ENCODE results near the gene MVB12B. TPM values are rescaled to one million over a fixed set of nuclear protein-coding genes. Genes with fewer than 3 reads are reported as not detected.

The MVB12B gene
- total RNA-seq, 1 donor from 2014 or later, result 28.5 TPM

DNA sequence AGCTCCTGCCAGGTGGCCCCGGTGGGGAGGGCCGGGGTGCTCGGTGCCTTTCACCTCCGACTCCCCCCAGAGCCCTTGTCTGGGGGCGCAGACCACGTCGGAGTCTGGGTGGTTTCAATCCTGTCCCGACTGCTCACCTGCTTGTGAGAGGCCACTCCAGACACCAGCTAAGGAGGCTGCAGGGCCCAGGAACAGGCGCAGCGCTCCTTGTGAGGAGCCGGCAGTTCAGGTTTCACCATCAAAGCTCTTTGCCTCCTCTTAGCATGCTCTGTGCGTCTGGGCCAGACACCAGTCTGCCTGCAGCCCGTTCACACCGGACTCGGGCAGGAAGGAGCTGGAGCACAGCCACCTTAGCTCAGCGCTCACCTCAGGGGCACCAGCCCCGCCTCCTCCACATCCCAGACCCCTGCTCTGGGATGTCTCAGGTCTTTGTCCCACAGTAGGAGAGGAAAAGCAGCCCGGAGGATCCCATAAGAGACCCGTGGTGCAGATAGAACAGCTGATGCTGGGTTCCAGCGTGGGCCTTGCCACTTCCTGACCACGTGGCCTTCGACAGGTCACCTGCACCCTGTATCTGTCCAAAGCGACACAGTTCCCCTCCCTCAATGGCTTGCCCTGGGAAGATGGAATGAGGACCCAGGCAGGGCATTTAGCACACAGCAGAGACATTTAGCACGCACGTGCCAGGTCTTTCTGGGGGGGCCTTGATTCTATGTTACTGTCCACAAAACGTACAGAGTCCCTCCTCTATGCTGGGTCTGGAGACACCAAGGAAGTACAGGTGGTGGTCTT, 180.9 kb downstream of the MVB12B start:
- DNase-seq (ENCODE audit: low spot score in 2 of 2) (no peak), FAIRE-seq (no peak)

DNA sequence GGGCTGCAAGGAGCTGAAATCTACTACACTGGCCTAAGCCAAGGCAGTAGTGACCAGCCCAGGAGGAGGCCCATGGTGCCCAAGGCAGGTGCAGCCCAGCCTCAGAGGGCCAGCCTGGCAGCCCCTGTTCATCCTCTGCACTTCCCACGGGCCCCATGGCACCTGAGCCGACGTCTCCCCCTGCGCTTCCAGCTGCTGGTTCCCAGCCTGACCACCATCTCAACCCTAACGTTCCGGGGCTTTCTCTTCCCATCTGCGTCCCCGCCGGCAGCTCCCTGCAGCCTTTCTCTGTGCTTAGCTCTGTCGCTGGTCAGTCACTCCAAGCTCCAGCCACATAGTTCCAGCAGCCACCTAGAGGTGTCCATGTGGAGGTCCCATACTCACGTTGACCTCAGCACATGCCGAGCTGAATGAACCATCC, 181.6 kb downstream of the MVB12B start:
- FAIRE-seq, result no peak
- no peak for DNase-seq (ENCODE audit: low spot score in 2 of 2)

DNA sequence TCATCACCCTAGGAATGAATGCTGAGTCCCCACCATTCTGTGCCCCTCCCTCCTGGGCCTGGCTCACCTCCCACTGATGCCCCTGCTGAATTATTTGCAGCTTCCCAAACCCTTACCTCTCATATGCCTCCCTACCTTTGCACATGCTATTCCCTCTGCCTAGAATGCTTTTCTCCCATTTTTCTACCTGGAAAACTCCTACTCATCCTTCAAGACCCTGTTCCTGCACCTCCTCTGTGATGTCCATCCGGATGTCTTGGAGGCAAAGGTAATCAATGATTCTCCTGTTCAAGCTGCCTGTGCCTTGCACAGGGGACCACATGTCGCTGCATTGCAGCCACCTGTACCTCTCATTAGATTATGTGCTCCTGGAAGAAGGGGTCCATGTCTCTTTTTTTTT, 182.3 kb downstream of the MVB12B start:
- FAIRE-seq (no peak), DNase-seq (ENCODE audit: low spot score in 2 of 2) (no peak)

DNA sequence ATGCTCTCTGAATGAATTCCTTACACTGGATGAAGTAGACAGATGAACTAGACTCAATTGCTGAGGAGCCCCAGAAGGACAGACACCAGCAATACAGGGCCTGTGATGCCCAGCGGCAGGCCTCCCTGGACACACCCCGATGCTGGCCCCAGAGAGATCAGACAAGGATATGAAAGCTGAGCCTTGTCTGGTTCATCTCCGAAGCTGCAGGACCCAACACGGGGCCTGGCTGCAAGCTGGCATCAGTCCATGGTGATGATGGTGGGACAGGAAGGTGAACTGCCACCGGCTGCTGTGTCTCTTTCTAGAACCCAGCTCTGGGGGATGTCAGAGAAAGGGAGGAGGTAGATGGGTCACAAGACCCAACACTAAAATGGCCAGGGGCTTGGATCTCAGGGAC, 183.1 kb downstream of the MVB12B start:
- DNase-seq (ENCODE audit: low spot score in 2 of 2), result no peak
- FAIRE-seq, result no peak

DNA sequence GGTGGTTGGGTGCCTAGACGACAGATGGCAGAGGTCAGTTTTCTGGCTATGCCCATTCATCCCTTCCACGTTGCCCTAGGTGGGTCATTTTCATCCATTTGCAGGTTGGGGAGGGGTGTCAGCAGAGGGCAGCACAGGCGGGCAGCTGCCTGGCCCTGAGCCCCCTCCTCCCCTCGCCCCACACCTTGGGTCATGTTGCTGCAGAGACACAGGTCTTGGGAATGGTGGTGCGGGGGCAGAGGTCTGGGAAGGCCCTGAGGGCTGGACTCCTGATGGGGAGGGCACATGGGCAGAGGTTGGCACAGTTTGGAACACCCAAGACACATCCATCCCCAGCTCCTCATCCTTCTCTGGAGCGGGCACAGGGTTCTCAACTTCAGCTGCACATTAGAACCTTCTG, 183.9 kb downstream of the MVB12B start:
- FAIRE-seq (no peak), DNase-seq (ENCODE audit: low spot score in 2 of 2) (no peak)

DNA sequence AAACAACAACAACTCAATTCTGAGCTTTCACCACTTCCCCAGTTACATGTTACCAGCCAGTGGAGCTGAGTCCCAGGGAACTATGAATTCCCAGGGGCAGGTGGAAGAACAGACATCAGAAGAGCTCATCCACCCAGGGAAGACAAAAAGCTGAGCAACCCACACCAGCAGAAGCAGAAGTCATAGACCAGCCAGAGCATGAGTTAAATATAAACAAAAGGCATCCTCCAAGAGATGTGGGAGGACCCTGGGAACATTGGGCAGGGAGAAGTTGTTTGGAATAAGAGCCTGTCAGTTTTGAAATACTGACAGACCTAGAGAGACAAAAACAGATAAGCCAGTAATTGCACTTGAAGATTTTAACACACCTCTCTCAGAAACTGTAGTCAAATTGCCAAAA, 184.8 kb downstream of the MVB12B start:
- DNase-seq (ENCODE audit: low spot score in 2 of 2) (no peak), FAIRE-seq (no peak)

DNA sequence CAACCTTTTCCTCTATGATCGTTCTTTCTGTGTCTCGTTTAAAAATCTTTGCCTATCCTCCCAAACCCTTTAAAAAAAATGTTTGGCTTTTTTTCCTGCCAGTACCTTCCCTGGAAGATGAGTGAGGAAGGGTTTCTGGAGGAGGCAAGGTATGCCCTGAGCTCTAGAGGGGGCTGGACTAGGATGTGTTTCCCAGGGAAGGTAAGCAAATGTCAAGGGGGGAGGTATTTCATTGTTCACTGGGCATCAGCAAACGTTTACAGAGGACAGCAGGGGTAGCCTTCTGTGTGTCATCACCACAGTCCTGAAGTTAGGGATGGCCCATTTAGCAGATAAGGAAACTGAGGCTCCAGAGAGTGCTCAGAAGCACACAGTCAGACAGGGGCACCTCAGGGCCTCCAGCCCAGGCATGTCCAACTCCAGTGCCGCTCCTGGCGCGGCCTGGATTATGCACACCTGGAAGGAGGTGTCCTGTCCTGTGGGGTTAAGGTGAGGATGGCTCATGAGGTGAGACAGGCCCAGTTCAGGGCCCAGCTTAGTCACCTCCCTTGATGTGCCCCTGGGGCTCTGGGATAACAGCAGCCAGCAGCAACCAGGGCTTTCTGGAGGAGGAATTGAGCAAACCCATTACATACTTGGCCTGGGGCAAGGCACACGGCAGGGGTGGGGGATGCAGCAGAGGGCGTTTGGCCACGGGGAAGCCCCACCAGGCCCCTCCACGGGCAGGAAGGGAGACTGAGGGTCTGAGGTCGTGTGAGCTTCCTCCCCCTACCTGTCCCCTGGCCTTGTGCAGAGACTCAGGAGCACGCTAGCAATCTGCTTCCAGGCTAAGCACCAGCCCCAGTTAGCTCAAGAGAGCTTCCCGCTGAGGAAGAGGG, 186.8 kb downstream of the MVB12B start:
- FAIRE-seq, result no peak
- no peak for DNase-seq (ENCODE audit: low spot score in 2 of 2)

DNA sequence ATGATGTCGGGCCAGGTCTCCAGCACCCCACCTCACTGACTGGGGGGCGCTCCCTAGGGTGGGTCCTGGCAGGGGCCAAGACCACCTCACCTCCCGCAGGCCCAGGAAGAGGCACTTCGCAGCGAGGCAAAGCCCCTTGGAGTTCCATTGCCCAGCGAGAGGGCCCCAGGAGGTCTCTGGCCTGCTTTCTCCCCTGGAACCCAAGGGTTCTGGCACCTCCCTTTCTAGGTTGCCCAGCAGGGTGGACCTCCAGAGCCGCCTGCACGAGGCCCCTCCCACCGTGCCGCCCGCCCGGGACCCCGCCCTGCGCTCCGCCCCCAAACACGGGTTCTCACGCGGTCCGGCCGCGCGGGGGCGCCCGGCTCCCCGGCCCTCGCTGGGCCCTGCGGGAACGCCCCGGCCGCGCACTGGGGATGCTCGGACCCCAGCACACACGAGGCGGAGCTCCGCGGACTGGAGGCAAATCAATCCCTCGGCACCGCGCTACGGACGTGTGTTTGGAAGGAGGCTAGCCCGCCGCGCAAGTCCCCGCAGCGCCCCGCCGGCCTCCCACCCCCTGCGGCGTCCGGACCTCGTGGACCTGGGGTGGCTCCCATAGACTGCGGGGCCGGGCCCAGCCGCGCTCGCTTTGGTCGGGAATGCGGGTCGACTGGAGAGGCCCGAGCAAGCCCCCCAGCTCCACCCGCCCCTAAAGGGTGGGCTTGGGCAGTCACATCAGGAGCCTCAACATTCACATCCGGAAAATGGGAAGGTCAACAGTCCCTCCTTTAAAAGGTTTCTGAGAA, 187.6 kb downstream of the MVB12B start:
- DNase-seq (ENCODE audit: low spot score in 2 of 2) (peak; percentile 78 to 86), FAIRE-seq (no peak)

DNA sequence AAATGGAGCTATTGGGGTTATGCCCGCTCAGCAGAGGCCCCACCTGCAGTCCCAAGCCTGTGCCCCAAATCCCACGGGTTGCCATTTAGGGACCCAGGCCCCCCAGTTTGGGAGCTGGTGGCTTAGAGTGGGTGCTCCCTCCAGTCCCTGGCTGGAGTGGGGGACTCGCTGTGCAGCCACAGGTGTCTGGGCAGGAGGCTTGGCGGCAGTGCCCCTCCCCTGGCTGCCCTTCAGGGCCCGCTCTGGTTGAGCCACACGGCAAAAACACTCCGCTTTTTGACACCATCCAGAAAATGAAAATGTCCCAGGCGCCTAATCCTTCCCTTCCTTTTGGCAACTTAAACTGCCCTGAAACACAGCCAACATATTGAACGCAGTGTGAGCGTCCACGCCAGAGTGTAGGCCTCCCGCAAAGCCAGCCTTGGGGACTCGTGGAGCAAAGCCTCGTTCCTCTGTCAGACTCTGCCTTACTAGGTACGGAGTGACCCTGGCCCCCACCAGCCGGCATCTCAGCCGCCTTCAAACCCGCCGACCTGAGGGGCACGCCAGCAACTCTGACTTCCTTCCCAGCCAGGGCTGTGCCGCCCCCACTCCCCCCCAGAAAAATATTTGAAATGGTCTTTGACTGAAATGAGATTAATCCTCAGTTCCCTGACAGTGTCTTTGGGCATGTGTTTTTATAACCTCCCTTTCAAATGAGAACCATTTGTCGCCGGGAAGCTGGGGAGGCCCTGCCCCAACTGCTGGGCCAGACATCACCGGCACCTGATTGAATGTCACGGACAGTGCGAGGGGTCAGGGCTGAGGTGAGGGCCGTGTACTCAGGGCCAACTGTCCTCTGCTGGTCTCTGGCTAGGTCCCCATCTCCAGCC, 188.6 kb downstream of the MVB12B start:
- no peak for FAIRE-seq
- no peak for DNase-seq (ENCODE audit: low spot score in 2 of 2)

DNA sequence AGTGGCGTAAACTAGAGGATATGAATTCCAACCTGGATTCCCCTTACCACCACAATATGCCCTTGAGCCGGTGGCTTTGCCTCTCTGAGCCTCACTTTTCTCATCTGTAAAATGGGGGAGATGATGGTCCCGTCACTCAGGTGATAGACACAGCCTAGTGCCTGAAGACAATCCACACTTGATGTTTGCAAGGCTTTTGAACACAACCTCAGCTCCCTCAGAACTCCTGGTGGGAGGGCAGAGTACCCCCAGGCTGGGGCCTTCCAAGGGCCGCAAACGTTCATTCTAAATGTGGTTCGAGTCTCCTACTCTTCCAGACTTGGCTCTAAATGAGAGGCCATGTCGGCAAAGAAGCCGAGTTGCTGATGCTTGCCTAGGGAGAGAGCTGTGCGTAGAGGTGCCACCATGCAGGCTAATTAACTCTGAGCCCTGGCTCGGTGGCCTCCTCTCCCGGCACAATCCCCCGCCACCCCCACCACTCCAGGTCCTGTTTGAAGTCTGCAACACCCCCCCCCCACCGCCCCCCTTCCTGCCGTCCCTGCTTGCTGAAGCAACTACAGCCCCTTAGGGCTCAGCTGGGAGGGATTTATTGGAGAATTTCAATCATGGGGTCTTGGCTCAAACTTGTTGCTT, 189.4 kb downstream of the MVB12B start:
- DNase-seq (ENCODE audit: low spot score in 2 of 2) (no peak), FAIRE-seq (no peak)

DNA sequence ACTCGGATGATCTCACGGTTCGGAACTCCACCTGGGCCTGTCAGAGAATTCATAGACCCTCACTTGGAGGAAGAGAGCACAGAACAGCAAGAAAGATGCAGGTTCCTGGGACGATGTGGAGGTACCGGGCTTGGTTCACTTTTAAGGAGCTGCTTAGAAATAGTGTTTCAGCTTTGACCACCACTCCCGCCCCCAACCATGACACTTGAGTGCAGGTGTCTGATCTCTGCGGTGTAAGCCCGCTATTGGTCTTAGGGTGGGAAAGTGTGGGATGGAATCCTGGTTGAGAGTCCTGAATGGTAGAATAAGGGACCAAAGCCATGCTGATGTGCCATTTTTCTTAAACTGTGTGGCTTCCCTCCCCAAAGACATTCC, 189.9 kb downstream of the MVB12B start:
- DNase-seq (ENCODE audit: low spot score in 2 of 2) (no peak), FAIRE-seq (no peak)

DNA sequence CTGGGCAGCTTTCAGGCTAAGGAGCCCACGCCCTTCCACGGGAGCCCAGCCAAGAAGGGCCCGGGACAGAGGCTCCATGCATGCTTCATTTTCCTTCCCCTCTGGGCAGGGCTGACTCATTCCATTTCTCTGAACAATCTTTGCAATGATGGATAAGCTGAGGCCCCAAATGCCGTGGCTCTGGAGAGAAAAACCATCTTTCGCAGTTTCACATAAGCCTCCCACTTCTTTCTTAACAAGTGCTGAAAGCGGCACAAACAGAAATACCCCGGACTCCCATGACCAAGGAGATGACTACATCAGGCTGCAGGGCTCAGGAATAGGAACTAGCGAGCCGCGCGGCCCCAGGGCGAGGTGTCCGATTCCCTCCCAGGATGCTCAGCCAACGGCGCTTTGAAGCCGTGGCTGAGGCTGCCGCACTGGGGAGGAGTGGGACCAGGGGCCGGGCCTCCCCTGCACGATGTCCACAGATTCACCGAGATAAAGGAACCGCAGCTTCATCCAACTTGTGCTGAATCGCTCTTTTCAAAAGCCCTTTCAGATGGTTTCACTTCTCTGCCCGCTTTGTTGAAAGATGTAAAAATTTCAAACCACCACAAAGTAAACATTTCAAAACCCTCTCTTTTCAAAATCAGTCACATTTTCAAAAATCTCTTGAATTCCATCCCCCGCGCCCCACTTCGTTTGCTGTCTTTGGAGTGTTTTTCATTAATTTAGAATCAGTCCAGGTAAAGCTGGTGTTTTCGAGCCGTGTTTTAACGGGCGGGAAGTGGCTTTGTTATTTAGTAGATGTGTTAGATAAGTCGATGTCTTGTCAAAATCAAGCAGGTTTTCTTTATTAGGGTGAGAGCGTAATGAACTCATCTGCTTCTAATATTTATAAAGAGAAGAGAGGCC, 190.6 kb downstream of the MVB12B start:
- DNase-seq (ENCODE audit: low spot score in 2 of 2) (peak in 1 of 2 donors; percentile 65), FAIRE-seq (no peak)

DNA sequence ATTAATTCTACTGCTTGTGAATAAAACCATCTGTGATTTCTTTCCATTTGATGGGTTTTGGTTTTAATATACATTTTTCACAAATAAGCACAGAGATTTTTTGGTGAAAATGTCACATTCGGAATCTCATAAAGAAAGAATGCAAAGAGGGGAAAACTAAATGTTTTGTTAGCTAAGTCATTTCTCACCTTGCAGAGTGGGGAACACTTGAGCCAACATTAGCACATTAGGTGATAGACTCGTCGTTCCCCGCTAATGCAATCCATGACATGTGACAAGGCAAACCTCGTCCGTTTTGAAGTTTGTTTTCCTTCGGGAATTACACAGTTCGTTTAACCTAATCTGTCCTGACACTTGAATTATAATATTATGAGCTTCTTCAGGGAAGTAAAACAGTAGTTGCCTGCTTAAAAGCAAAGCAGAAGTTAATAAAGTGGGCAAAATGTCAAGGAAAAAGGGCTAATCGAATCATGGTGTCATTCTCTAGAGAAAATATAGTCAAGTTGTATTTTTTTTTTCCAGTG, 191.3 kb downstream of the MVB12B start:
- DNase-seq (ENCODE audit: low spot score in 2 of 2) (no peak), FAIRE-seq (no peak)

DNA sequence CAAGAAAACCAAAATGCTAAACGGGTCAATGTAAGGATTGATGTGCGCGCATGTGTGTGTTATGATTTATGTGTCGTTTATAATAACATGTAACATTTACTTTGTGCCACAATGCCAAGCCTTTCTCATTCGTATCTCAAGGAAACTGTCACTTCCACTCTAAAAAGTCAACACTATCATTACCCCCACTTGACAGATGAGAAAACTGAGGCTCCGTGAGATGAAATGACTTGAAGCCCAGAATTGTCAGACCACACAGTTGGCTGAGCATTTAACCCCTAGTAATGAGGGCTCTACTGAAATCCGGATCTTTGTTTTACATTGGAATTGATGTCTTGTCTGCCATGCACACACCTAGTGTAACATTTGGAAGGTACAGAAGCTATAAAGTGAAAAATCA, 192.1 kb downstream of the MVB12B start:
- no peak for FAIRE-seq
- DNase-seq (ENCODE audit: low spot score in 2 of 2), result no peak

DNA sequence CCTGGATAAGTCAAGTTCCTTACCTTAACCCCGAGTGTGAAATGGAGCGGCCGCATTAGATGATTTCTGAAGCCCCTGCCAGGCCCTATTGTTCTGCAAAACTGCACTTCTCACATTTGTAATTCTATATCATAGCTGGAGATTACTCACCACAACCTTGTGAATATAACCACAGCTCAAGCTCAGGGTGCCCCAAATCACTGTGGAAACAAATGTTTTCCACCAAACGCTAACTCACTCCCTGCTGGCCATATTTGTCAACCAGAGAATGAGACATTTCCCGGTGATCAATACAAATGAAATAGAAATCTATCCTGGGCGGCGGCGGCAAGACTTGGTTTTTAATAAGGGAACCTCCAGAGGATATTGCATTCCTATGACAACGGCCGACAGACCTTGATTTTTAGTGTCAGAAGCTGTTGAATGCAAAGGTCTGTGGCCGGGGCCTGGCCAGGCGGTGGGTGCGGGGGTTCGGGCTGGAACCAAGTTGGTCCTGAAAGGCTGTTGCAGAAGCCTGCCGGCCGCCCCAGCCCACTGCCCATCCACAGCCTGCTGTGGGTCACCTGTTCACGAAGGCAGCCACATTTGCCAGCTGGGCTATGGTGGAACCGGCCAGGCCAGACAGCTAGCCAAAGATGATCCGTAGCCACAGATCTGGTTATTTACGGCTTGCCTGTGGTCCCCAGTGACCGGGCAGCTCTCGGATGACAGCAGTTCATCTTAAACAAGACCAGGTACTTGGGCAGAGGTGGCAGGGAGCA, 193.2 kb downstream of the MVB12B start:
- FAIRE-seq, result no peak
- no peak for DNase-seq (ENCODE audit: low spot score in 2 of 2)

DNA sequence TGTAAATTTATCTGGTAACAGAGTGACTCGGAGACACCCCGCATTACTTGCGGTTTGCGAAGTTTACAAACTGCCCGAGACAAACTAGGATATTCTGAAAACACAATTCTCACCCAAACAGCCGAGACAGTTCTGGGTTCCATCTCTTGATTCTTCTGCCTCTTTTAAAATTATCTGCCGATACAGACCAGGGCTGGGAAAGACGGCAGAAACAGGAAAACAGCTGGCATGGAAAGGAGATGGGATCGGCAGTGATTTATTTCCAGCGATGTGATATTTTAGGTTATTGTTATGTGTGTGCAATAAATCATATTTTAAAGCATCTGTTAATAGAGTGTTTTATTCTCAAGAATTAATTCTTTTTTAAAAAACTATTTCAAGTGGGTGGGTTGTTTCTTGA, 193.8 kb downstream of the MVB12B start:
- no peak for DNase-seq (ENCODE audit: low spot score in 2 of 2)
- FAIRE-seq, result no peak

DNA sequence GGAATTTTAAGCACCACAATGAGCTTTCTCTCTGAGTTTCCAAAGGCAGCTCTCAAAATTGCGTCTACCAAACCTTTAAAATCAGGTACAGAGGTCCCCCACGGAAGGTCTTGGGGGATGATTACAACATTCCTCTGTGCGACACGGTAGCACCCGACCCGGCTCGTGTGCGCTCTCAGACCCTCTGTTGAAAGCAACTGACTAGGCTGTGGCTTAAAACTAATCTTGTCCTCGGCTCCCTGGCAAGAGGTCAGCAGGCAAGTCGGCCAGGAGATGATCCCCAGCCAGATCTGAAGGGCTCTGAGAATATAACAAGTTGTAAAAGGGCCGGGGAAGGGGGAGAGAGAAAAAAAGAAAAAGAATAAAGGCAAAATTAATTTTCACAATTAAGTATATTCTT, 194.5 kb downstream of the MVB12B start:
- no peak for DNase-seq (ENCODE audit: low spot score in 2 of 2)
- FAIRE-seq, result no peak

DNA sequence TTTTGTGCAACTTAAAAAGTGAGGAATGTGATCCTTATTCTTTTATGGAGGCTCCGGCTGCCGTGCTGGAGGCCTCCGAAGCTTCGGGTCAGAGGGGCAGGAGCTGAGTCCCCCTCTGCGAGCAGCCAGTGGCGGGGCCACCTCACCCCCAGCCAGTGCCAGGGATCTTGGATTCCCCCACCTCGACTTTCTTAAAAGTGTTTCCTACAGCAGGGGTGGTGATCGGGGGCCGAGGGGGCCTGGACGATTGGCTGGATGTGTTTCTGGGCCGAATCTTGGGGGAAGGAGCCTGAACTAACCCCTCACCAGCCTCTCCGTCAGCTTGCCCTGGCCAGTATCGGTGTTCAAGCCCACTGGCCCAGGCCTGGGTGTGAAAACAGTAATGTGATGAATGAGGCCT, 194.9 kb downstream of the MVB12B start:
- no peak for FAIRE-seq
- no peak for DNase-seq (ENCODE audit: low spot score in 2 of 2)

All from frontal cortex (tissue), 4 donors.